Measurements from ENCODE around the gene HOXB7.

The HOXB7 gene

GRCh38 chr17:48610282-48611211, at the start of gene HOXB7:
Gene HOXB7 (minus strand): TSS chr17:48611017. CDS start chr17:48610918, 99 bp downstream.
- DNase-seq, result no peak

- DNase-seq, result no peak
These were observed 45.1 kb upstream of the HOXB7 start for GRCh38 chr17:48655913-48656312.

- no peak for DNase-seq
These were observed 38.9 kb upstream of the HOXB7 start for GRCh38 chr17:48649741-48650140.

- DNase-seq, result no peak
These were observed 37.1 kb upstream of the HOXB7 start for GRCh38 chr17:48647963-48648245.

- DNase-seq, result no peak
These were observed 36.5 kb upstream of the HOXB7 start for GRCh38 chr17:48647103-48647962.

- DNase-seq, result no peak
These were observed 35.6 kb upstream of the HOXB7 start for GRCh38 chr17:48646183-48647102.

GRCh38 chr17:48645639-48646182, 34.9 kb upstream of the HOXB7 start:
- DNase-seq, result no peak

GRCh38 chr17:48644910-48645557, 34.2 kb upstream of the HOXB7 start:
- no peak for DNase-seq

GRCh38 chr17:48644159-48644558, 33.3 kb upstream of the HOXB7 start:
- DNase-seq, result no peak

GRCh38 chr17:48643697-48644012, 32.8 kb upstream of the HOXB7 start:
- no peak for DNase-seq

- DNase-seq, result no peak
These were observed 32.3 kb upstream of the HOXB7 start for GRCh38 chr17:48642843-48643696.

- no peak for DNase-seq
These were observed 31.4 kb upstream of the HOXB7 start for GRCh38 chr17:48642059-48642842.

GRCh38 chr17:48641541-48642058, 30.8 kb upstream of the HOXB7 start:
- DNase-seq, result no peak

GRCh38 chr17:48640858-48641180, 30.0 kb upstream of the HOXB7 start:
- DNase-seq, result no peak

GRCh38 chr17:48639982-48640857, 29.4 kb upstream of the HOXB7 start:
- no peak for DNase-seq

GRCh38 chr17:48639136-48639535, 28.3 kb upstream of the HOXB7 start:
- no peak for DNase-seq

GRCh38 chr17:48637323-48638260, 26.8 kb upstream of the HOXB7 start:
- no peak for DNase-seq
